Kidney epithelial cell (primary cell): ENCODE results near the gene RHOBTB1. TPM values are rescaled to one million over a fixed set of nuclear protein-coding genes. Genes with fewer than 3 reads are reported as not detected.

Experiments used
- DNase-seq: peaks from one replicate; pipeline ENCODE4 v3.0.0-alpha.2; 2010; ENCODE audit warnings: low read depth
- H3K27me3 ChIP-seq: 2 replicates; pipeline ENCODE4 v1.6.0; 2011; ENCODE audit warnings: low read length; ENCODE audit not compliant: control insufficient read depth, insufficient read depth
- H3K36me3 ChIP-seq: 2 replicates; pipeline ENCODE4 v1.5.1; 2011; ENCODE audit warnings: low read length; ENCODE audit not compliant: control insufficient read depth, insufficient read depth
- H3K4me3 ChIP-seq: 2 replicates; pipeline ENCODE4 v1.5.1; 2011; ENCODE audit warnings: low read depth, mild to moderate bottlenecking, control low read depth, low read length
- total RNA-seq: library from RNA; depleted of rRNA; stranded (reverse); fragments of >200 nt; gene quantifications from 2 replicates; pipeline ENCODE4 v1.2.3, GENCODE V29; 2015
- TF ChIP-seq, protein P1 (sequence below): IDR thresholded peaks from 2 replicates; pipeline ENCODE4 v1.5.1; 2011; ENCODE audit warnings: mild to moderate bottlenecking, moderate library complexity, low read length, control low read depth, inconsistent platforms; ENCODE audit not compliant: insufficient read depth, poor library complexity, severe bottlenecking

The RHOBTB1 gene
- total RNA-seq, 1 donor from 2014 or later: 21.3 TPM

GRCh38 chr10:60985951-60986350 is 42.0 kb upstream of the RHOBTB1 start:
- Histone ChIP-seq H3K27me3 (no peaks in the 10 kb centered on the region), H3K4me3 (no peak overlapping the region), H3K36me3 (no peaks in the 10 kb centered on the region)
- no peak for DNase-seq
- TF ChIP-seq, protein P1, sequence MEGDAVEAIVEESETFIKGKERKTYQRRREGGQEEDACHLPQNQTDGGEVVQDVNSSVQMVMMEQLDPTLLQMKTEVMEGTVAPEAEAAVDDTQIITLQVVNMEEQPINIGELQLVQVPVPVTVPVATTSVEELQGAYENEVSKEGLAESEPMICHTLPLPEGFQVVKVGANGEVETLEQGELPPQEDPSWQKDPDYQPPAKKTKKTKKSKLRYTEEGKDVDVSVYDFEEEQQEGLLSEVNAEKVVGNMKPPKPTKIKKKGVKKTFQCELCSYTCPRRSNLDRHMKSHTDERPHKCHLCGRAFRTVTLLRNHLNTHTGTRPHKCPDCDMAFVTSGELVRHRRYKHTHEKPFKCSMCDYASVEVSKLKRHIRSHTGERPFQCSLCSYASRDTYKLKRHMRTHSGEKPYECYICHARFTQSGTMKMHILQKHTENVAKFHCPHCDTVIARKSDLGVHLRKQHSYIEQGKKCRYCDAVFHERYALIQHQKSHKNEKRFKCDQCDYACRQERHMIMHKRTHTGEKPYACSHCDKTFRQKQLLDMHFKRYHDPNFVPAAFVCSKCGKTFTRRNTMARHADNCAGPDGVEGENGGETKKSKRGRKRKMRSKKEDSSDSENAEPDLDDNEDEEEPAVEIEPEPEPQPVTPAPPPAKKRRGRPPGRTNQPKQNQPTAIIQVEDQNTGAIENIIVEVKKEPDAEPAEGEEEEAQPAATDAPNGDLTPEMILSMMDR: no peak

GRCh38 chr10:60980997-60981396 is 37.0 kb upstream of the RHOBTB1 start:
- Histone ChIP-seq H3K27me3 (no peaks in the 10 kb centered on the region), H3K36me3 (no peaks in the 10 kb centered on the region), H3K4me3 (no peak overlapping the region)
- TF ChIP-seq, protein P1: no peak
- no peak for DNase-seq

DNA sequence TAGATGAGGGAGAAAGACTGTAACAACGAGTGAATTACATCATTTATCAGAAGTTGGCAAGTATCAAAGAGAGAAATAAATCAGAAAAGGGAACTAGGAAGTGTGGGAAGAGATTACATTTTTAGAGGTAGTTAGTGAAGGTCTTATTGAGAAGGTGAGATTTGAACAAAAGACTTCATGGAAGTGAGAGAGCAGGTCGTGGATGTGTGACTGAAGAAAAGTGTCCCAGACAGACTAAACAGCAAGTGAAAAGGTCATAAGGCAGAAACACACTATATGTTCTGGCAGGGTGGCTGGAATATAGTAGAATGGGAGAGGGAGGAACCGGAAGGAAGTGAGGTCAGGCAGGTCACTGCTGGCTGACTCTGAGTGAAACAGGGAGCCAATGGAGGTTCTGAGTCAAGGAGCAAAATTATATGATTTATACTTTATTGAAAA is 35.7 kb upstream of the RHOBTB1 start:
- TF ChIP-seq, protein P1: no peak

GRCh38 chr10:60978287-60979115 is 34.5 kb upstream of the RHOBTB1 start:
- Histone ChIP-seq H3K4me3 (no peak overlapping the region), H3K36me3 (no peaks in the 10 kb centered on the region), H3K27me3 (no peaks in the 10 kb centered on the region)
- DNase-seq: no peak
- TF ChIP-seq, protein P1: no peak

More for the DNA sequence above, 35.7 kb upstream of the RHOBTB1 start:
- no peak for DNase-seq
- Histone ChIP-seq H3K4me3 (no peak overlapping the region), H3K36me3 (no peaks in the 10 kb centered on the region), H3K27me3 (no peaks in the 10 kb centered on the region)

DNA sequence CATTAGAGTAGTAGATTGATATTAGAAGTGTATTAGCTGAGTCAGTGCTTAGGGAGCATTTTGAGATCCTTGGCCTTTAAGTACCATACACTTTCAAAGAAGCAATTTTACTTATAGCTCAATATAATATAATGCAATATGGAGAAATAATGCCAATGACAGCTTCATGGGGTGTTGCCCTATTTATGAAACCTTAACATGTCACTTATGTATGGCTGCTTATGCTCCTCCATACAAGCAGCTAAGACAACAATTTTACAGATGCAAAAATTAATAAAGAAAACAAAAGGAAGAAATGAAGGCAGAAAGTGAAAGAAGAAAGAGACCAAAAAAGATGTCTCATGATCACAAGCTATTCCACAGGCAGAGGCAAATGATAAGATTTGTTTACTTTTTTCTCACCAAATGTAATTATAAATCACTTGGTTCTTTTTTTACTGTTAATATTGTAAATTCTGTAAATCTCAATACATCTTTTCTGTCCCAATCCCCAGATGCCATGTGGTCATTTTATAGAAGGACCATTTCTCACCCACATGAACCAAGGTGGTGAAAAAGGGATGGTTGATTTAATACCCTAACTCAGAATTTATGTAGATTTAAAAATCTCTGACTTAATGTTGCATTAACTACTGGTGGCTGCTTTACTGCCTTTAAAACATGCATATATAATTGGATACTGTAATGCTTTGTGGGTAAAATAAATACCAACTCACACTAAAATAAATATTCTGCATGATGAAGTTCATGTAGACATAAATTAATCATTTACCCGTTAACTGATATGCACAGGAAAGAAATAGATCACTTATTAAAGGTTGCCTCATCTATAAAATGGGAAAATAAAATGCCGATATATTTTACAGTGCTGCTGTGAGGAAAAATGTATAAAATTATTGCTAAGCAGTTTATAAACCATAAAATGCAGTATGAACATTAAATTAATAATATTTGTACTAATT is 33.5 kb upstream of the RHOBTB1 start:
- Histone ChIP-seq H3K27me3 (no peaks in the 10 kb centered on the region), H3K4me3 (no peak overlapping the region), H3K36me3 (no peaks in the 10 kb centered on the region)
- TF ChIP-seq, protein P1: no peak
- no peak for DNase-seq
